Gastrocnemius medialis (tissue), 4 donors: ENCODE results near the gene TADA1. TPM values are rescaled to one million over a fixed set of nuclear protein-coding genes. Genes with fewer than 3 reads are reported as not detected.
A peak's percentile ranks its signal among the peaks of the same experiment; 100 is the strongest.
"Not testable (repeated sequence)": the region's sequence is repeated elsewhere in the genome, so short reads cannot be mapped to it uniquely, and the experiment has no call there.

Experiments used
- ATAC-seq, 2 donors: fragments of 150-250 bp; one replicate each; pipeline ENCODE4 v1.9.1; 2016
- DNase-seq, 2 donors: peaks; one replicate each; pipeline ENCODE4 v3.0.0-alpha.2; 2019
- H3K27ac ChIP-seq, 4 donors: fragments of 200-600 bp; sonication (generic); 1 replicate in 1 of 4; 2 replicates in 3 of 4; pipeline ENCODE4 v1.5.1; 2016 to 2018; ENCODE audit warnings: mild to moderate bottlenecking in 2 of 4, moderate library complexity in 1 of 4
- H3K27me3 ChIP-seq, 3 donors: fragments of 200-600 bp; sonication (generic) in 2 of 3; 1 replicate in 1 of 3; 2 replicates in 2 of 3; pipeline versions ENCODE4 v1.5.1 to v1.6.0; 2016 to 2019; ENCODE audit warnings: mild to moderate bottlenecking in 1 of 3, moderate library complexity in 1 of 3
- H3K36me3 ChIP-seq, 2 donors: fragments of 200-600 bp; sonication (generic) in 1 of 2; one replicate each; pipeline ENCODE4 v1.5.1; 2017 to 2018
- H3K4me1 ChIP-seq, 2 donors: fragments of 200-600 bp; sonication (generic) in 1 of 2; one replicate each; pipeline ENCODE4 v1.5.1; 2016 to 2017; ENCODE audit warnings: mild to moderate bottlenecking in 2 of 2
- H3K4me3 ChIP-seq, 4 donors: fragments of 200-600 bp; sonication (generic) in 3 of 4; 1 replicate in 1 of 4; 2 replicates in 3 of 4; pipeline ENCODE4 v1.5.1; 2016 to 2019; ENCODE audit warnings: mild to moderate bottlenecking in 2 of 4
- H3K9me3 ChIP-seq, 3 donors: fragments of 200-600 bp; sonication (generic) in 2 of 3; 1 replicate in 1 of 3; 2 replicates in 2 of 3; pipeline ENCODE4 v1.5.1; 2016 to 2019
- POLR2A ChIP-seq, 2 donors: fragments of 450-650 bp; IDR thresholded peaks; one replicate each; pipeline ENCODE4 v1.6.1; 2017; ENCODE audit warnings: antibody characterized with exemption in 2 of 2, mild to moderate bottlenecking in 2 of 2, moderate library complexity in 2 of 2
- in situ Hi-C, 4 donors: fragments of 200-750 bp; cut with MboI; loops; one replicate each; pipeline versions ENCODE4 v1.15.0 to v1.8.0; 2017; ENCODE audit warnings: low sequenced_read_pairs in 4 of 4
- intact Hi-C: fragments of 100-400 bp; cut with DNase I; formaldehyde crosslinking; loops from one replicate; pipeline ENCODE4 v1.15.1; 2023; ENCODE audit warnings: low total_unique reads
- total RNA-seq, 4 donors: library from RNA; depleted of rRNA; stranded (reverse); fragments of >200 nt; gene quantifications; one replicate each; pipeline versions ENCODE4 v1.1.0 to v1.2.3, GENCODE V29; 2016
- TF ChIP-seq, protein P1 (sequence below), 5 experiments: fragments of 450-650 bp in 3 of 5; fragments of 200-600 bp in 2 of 5; sonication (generic) in 2 of 5; IDR thresholded peaks in 4 of 5; conservative IDR thresholded peaks in 1 of 5; 1 replicate in 4 of 5; 2 replicates in 1 of 5; pipeline ENCODE4 v1.5.1; 2016 to 2019; ENCODE audit warnings: antibody characterized with exemption in 5 of 5, mild to moderate bottlenecking in 3 of 5, moderate library complexity in 3 of 5

The TADA1 gene
- total RNA-seq, 4 donors from 2014 or later = 8.7 to 11.8 (median 10.0) TPM

DNA sequence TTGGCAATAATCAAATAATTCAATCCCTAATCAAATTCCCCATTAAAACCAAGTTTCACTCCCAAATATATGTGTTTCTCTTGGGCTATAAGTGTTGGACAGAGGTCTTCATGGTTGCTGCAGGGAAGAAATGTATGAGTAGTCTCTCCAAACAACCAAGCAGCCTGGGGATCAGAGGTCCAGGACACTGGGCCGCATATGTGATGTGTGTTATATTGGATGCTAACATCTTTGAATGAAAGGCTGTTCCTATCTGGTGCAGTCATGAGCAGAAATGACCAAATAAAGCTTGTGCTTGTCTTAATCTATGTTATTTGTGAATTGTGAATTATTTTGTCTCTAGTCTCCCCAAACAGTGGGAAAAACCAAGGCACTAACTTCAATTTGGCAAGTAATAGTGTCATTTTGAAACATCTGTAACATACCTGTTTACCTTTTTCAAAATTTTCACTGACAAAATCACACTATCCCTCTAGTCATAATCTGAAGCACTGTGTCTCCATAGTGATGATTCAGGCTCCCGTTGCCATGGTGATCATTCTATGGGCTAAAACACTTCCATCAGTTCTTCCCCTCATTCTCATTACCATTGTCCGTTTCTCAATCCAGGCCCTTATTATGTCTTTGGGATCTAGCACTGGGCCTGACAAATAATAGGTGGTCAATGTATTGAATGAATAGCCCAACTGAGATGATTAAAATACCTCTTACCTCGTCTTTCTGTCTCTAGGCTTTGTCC is 12.5 kb upstream of the TADA1 start:
- H3K4me3 ChIP-seq = no peak overlapping the region
- no peaks in the 10 kb centered on the region for H3K9me3 ChIP-seq
- TF ChIP-seq, protein P1, sequence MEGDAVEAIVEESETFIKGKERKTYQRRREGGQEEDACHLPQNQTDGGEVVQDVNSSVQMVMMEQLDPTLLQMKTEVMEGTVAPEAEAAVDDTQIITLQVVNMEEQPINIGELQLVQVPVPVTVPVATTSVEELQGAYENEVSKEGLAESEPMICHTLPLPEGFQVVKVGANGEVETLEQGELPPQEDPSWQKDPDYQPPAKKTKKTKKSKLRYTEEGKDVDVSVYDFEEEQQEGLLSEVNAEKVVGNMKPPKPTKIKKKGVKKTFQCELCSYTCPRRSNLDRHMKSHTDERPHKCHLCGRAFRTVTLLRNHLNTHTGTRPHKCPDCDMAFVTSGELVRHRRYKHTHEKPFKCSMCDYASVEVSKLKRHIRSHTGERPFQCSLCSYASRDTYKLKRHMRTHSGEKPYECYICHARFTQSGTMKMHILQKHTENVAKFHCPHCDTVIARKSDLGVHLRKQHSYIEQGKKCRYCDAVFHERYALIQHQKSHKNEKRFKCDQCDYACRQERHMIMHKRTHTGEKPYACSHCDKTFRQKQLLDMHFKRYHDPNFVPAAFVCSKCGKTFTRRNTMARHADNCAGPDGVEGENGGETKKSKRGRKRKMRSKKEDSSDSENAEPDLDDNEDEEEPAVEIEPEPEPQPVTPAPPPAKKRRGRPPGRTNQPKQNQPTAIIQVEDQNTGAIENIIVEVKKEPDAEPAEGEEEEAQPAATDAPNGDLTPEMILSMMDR (IDR thresholded peaks at IDR 0.05 in 4 of 5, conservative IDR thresholded peaks at IDR 0.05 in 1 of 5) = no peak
- no peak for TF ChIP-seq POLR2A (IDR thresholded peaks at IDR 0.05)
- no peaks in the 10 kb centered on the region for H3K4me1 ChIP-seq
- H3K36me3 ChIP-seq = no peaks in the 10 kb centered on the region
- ATAC-seq (no peak), DNase-seq (no peak)
- H3K27me3 ChIP-seq = peaks cover 9 to 15% (median 12%) of the 10 kb centered on the region in 3 donors
- in situ Hi-C loops = no loop called here
- H3K27ac ChIP-seq = no peak overlapping the region
- intact Hi-C loops = no loop called here

DNA sequence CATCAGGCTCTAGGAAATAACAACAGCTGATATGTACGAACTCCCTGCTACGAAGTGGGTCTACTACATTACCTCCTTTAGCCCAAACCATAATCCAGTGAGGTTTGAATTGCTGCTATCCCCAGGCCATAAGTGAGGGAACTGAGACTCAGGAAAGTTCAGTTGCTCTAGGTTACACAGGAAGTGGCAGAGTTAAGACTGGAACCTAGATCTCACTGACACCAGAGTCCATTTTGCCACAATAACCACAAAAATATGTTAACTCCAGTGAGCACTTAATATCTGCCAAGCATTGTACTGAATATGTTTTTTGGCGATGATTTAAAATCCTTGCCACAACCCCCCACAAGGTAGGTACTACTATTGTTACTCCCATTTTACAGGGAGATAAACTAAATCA is 8.9 kb upstream of the TADA1 start:
- Histone ChIP-seq H3K27me3 (peaks cover 9 to 15% (median 12%) of the 10 kb centered on the region in 3 donors), H3K4me1 (no peaks in the 10 kb centered on the region), H3K36me3 (no peaks in the 10 kb centered on the region), H3K4me3 (no peak overlapping the region), H3K27ac (no peak overlapping the region), H3K9me3 (no peaks in the 10 kb centered on the region)
- TF ChIP-seq POLR2A (IDR thresholded peaks at IDR 0.05) = no peak
- TF ChIP-seq, protein P1 (IDR thresholded peaks at IDR 0.05 in 4 of 5, conservative IDR thresholded peaks at IDR 0.05 in 1 of 5) = no peak
- DNase-seq (no peak), ATAC-seq (no peak)
- intact Hi-C loops = loop anchor here (2.0 kb wide), 1 partner anchor 174 kb away; no protein-coding TSS in a partner anchor
- in situ Hi-C loops = no loop called here

DNA sequence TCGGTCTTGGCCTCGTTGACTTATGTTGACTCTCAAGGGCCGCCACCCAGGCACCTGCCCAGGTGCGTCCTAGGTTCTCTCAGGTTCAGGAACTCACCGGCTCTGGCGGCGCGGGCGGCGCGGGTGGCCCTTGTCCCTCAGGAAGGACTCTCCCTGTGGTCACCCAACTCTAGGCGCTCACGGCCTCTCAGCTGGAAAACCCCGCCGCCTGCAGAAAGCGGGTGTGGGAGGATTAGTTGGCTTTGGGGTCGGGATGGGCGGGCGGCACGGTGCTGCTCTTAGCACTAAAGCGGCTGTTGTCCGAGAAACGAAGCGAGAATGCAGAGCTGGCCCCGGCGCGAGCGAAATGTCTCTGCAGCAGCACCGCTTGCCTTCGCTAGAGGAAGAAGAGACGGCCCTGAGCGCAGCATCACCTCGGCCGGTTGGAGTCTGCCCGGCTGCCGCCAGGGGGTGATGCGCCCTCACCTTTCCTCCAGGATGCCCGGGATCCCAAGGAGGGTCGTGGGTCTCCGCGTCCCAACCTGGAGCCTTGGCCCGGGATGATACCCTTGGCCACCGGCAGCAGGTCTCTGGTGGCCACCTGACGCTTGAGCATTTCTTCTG is 8.1 kb upstream of the TADA1 start:
- in situ Hi-C loops (no loop called here), intact Hi-C loops (loop anchor here (2.0 kb wide), 1 partner anchor 175 kb away; no protein-coding TSS in a partner anchor)
- DNase-seq (no peak), ATAC-seq (no peak)
- no peak for TF ChIP-seq POLR2A (IDR thresholded peaks at IDR 0.05)
- TF ChIP-seq, protein P1 (IDR thresholded peaks at IDR 0.05 in 4 of 5, conservative IDR thresholded peaks at IDR 0.05 in 1 of 5) = peak in 4 of 5 experiments; percentile 37 to 59 (median 50)
- Histone ChIP-seq H3K4me3 (no peak overlapping the region), H3K9me3 (no peaks in the 10 kb centered on the region), H3K36me3 (no peaks in the 10 kb centered on the region), H3K4me1 (no peaks in the 10 kb centered on the region), H3K27ac (no peak overlapping the region), H3K27me3 (peaks cover 9 to 15% (median 12%) of the 10 kb centered on the region in 3 donors)

DNA sequence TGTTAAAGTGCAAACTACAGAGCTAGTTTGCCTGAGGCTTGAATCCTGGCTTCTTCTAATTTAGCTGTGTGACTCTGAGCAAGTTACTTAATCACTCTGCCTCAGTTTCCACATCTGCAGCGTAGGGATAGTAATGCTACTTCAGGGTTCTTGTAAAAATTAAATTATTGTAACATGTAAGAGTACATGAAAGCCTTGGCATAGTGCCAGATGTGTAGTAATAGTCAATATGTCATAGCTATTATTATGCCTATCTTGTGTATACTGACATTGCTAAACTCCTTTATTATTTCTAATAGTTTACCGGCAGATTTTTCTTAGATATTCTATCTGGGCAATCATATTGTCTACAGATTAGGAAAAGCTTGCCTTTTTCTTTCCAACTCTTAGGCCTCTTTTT is 6.8 kb upstream of the TADA1 start:
- H3K4me1 ChIP-seq = no peaks in the 10 kb centered on the region
- in situ Hi-C loops (no loop called here), intact Hi-C loops (no loop called here)
- H3K27me3 ChIP-seq = peaks cover 9 to 15% (median 12%) of the 10 kb centered on the region in 3 donors
- no peak overlapping the region for H3K27ac ChIP-seq
- H3K9me3 ChIP-seq = no peaks in the 10 kb centered on the region
- no peaks in the 10 kb centered on the region for H3K36me3 ChIP-seq
- TF ChIP-seq, protein P1 (IDR thresholded peaks at IDR 0.05 in 4 of 5, conservative IDR thresholded peaks at IDR 0.05 in 1 of 5) = no peak
- no peak for TF ChIP-seq POLR2A (IDR thresholded peaks at IDR 0.05)
- H3K4me3 ChIP-seq = no peak overlapping the region
- DNase-seq = no peak
- no peak for ATAC-seq

DNA sequence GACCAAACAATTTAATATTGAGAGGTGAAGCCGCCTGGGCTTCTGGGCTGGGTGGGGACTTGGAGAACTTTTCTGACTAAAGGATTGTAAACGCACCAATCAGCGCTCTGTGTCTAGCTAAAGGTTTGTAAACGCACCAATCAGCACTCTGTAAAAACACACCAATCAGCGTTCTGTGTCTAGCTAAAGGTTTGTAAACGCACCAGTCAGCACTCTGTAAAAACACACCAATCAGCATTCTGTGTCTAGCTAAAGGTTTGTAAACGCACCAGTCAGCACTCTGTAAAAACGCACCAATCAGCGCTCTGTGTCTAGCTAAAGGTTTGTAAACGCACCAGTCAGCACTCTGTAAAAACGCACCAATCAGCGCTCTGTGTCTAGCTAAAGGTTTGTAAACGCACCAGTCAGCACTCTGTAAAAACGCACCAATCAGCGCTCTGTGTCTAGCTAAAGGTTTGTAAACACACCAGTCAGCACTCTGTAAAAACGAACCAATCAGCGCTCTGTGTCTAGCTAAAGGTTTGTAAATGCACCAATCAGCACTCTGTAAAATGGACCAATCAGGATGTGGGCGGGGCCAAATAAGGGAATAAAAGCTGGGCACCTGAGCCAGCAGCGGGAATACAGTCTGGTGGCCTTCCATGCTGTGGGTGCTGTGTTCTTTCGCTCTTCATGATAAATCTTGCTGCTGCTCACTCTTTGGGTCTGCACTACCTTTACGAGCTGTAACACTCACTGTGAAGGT is 2.3 kb upstream of the TADA1 start:
- not testable (repeated sequence) for ATAC-seq

More for the DNA sequence above, 2.3 kb upstream of the TADA1 start:
- DNase-seq, H3K27me3 ChIP-seq, H3K4me3 ChIP-seq, H3K27ac ChIP-seq, intact Hi-C loops, H3K36me3 ChIP-seq, H3K9me3 ChIP-seq: not testable (repeated sequence)
- peaks cover 11 to 25% of the 10 kb centered on the region in 2 donors for H3K4me1 ChIP-seq
- in situ Hi-C loops = loop anchor here in 1 of 4 donors (5.0 kb wide), 1 partner anchor 36 kb away; no protein-coding TSS in a partner anchor
